K562 (cell line): ENCODE data around the gene MAP1LC3A. TPM values are rescaled to one million over a fixed set of nuclear protein-coding genes. Genes with fewer than 3 reads are reported as not detected.
A peak's percentile ranks its signal among the peaks of the same experiment; 100 is the strongest.

Experiments used
- ATAC-seq: fragments of 200-7000 bp; cut with Tn5 transposase; 3 replicates; pipeline ENCODE4 v1.9.1; 2020; ENCODE audit warnings: moderate library complexity
- BruUV-seq: library from RNA; stranded (reverse); fragments of 400-500 nt; replicated peaks from 2 replicates; lab custom pipeline; 2021; lab: Mats Ljungman, UMichigan
- CTCF ChIA-PET: fragments of 300-600 bp; formaldehyde crosslinking; extraction: SDS; loops from one replicate; lab custom pipeline; 2021; ENCODE audit warnings: low intra/inter-chr PET ratio; lab: Yijun Ruan, JAX
- POLR2A ChIA-PET: fragments of 300-600, 350-650 bp; sonication (Branson Sonifier 250); formaldehyde crosslinking; extraction: SDS; loops from one replicate; lab custom pipeline; 2021; ENCODE audit warnings: antibody characterized with exemption, inconsistent platforms; lab: Yijun Ruan, JAX
- DNase-seq, 4 experiments: peaks; one replicate each; pipeline versions ENCODE4 v3.0.0 to v3.0.0-alpha.2; 2011 to 2018; ENCODE audit warnings: low spot score in 3 of 4, mixed read lengths in 3 of 4; ENCODE audit errors: extremely low read depth in 1 of 4
- FAIRE-seq: peaks from 2 replicates; lab custom pipeline; 2011; peaks lifted over from hg19 to GRCh38; lab: Jason Lieb, UNC
- H2AFZ ChIP-seq: 2 replicates; pipeline ENCODE4 v1.6.0; 2011; ENCODE audit warnings: low read depth, low read length, control low read depth, inconsistent platforms
- H3K27ac ChIP-seq: fragments of 200-600 bp; 3 replicates; pipeline ENCODE4 v1.8.0; 2011; ENCODE audit warnings: low read depth, mild to moderate bottlenecking, control low read depth, inconsistent platforms, low read length, moderate library complexity, mixed read lengths; ENCODE audit errors: extremely low read depth
- H3K27me3 ChIP-seq, 2 experiments: fragments of 300-600 bp in 1 of 2; 2 replicates in 1 of 2; 3 replicates in 1 of 2; pipeline versions ENCODE4 v1.6.0 to v1.8.0; 2011; ENCODE audit warnings: inconsistent platforms in 2 of 2, low read length in 2 of 2, mild to moderate bottlenecking in 1 of 2, mixed read lengths in 1 of 2, moderate library complexity in 1 of 2; ENCODE audit not compliant: control insufficient read depth in 2 of 2, insufficient read depth in 2 of 2
- H3K36me3 ChIP-seq: fragments of 300-600 bp; 3 replicates; pipeline ENCODE4 v1.8.0; 2011; ENCODE audit warnings: mild to moderate bottlenecking, low read length, inconsistent platforms; ENCODE audit not compliant: control insufficient read depth, insufficient read depth
- H3K4me1 ChIP-seq, 2 experiments: fragments of 200-600 bp in 1 of 2; replicated peaks in 1 of 2; 2 replicates in 1 of 2; 3 replicates in 1 of 2; pipeline versions ENCODE4 v1.5.1 to v1.8.0; 2011; ENCODE audit warnings: inconsistent platforms in 2 of 2, low read length in 2 of 2, mild to moderate bottlenecking in 1 of 2, mixed read lengths in 1 of 2, moderate library complexity in 1 of 2; ENCODE audit not compliant: control insufficient read depth in 2 of 2, insufficient read depth in 2 of 2
- H3K4me2 ChIP-seq: 2 replicates; pipeline ENCODE4 v1.6.1; 2011; ENCODE audit warnings: low read length, control low read depth, inconsistent platforms, mixed read lengths; ENCODE audit not compliant: insufficient read depth
- H3K4me3 ChIP-seq: fragments of 200-600 bp; sonication (generic), shearing (Covaris generic); 2 replicates; pipeline ENCODE4 v1.5.1; 2016; ENCODE audit warnings: control low read depth, inconsistent platforms
- H3K79me2 ChIP-seq: fragments of 200-600 bp; 3 replicates; pipeline ENCODE4 v1.8.0; 2011; ENCODE audit warnings: low read length, inconsistent platforms; ENCODE audit not compliant: control insufficient read depth, insufficient read depth
- H3K9ac ChIP-seq, 2 experiments: 2 replicates each; pipeline versions ENCODE4 v1.6.0 to v1.6.1; 2011; ENCODE audit warnings: low read depth in 2 of 2, low read length in 2 of 2, control low read depth in 1 of 2, inconsistent platforms in 1 of 2, mild to moderate bottlenecking in 1 of 2, mixed read lengths in 1 of 2; ENCODE audit not compliant: insufficient read depth in 1 of 2
- H3K9me1 ChIP-seq: one replicate; pipeline ENCODE4 v1.6.0; 2011; ENCODE audit warnings: inconsistent platforms, mild to moderate bottlenecking, low read length, moderate library complexity; ENCODE audit not compliant: control insufficient read depth, insufficient read depth
- H3K9me3 ChIP-seq: replicated peaks from 2 replicates; pipeline ENCODE4 v1.5.1; 2011; ENCODE audit warnings: low read depth, low read length, inconsistent platforms; ENCODE audit not compliant: control insufficient read depth, insufficient read depth
- H4K20me1 ChIP-seq: replicated peaks from 2 replicates; pipeline ENCODE4 v1.6.1; 2011; ENCODE audit warnings: low read length, inconsistent platforms, mixed read lengths; ENCODE audit not compliant: control insufficient read depth, insufficient read depth
- CBX3 ChIP-seq, 2 experiments: IDR thresholded peaks; 1 replicate in 1 of 2; 2 replicates in 1 of 2; pipeline ENCODE4 v1.6.1; 2012; ENCODE audit warnings: inconsistent platforms in 2 of 2, low read length in 2 of 2, borderline replicate concordance in 1 of 2, control low read depth in 1 of 2
- CREBBP ChIP-seq: IDR thresholded peaks from one replicate; pipeline ENCODE4 v1.6.1; 2012; ENCODE audit warnings: low read depth, mild to moderate bottlenecking, control low read depth, inconsistent platforms, low read length
- GTF2E2 ChIP-seq: fragments of 200-800 bp; sonication (Bioruptor generic); IDR thresholded peaks from 2 replicates; pipeline ENCODE4 v1.6.1; 2016; ENCODE audit warnings: missing genetic modification characterization, missing compliant biosample characterization
- HDGF ChIP-seq: fragments of 450-650 bp; IDR thresholded peaks from 2 replicates; pipeline ENCODE4 v1.6.1; 2016
- HLTF ChIP-seq: fragments of 450-650 bp; IDR thresholded peaks from 2 replicates; pipeline ENCODE4 v1.6.1; 2016
- JUNB ChIP-seq: fragments of 450-650 bp; formaldehyde crosslinking; conservative IDR thresholded peaks from 2 replicates; pipeline ENCODE4 v1.4.0; 2020; ENCODE audit warnings: mild to moderate bottlenecking
- RBM39 ChIP-seq: fragments of 200-400 bp; formaldehyde crosslinking; optimal IDR thresholded peaks from 2 replicates; pipeline ENCODE3; 2018; ENCODE audit warnings: low read depth, low read length
- SAFB ChIP-seq: fragments of 200-400 bp; formaldehyde crosslinking; IDR thresholded peaks from 2 replicates; pipeline ENCODE4 v1.6.1; 2017; ENCODE audit warnings: low read depth, low read length, borderline replicate concordance
- ZFP36 ChIP-seq: fragments of 150-350 bp; IDR thresholded peaks from 2 replicates; pipeline ENCODE4 v1.6.1; 2018; ENCODE audit warnings: low read length, low read depth; ENCODE audit not compliant: partially characterized antibody
- ZNF212 ChIP-seq: fragments of 450-650 bp; formaldehyde crosslinking; IDR thresholded peaks from 2 replicates; pipeline ENCODE4 v1.4.0; 2020; ENCODE audit warnings: mild to moderate bottlenecking
- ZNF274 ChIP-seq: IDR thresholded peaks from 2 replicates; pipeline ENCODE4 v1.6.1; 2011; ENCODE audit warnings: low read depth, mild to moderate bottlenecking, low read length, moderate library complexity, borderline replicate concordance
- ZNF316 ChIP-seq: fragments of 450-650 bp; IDR thresholded peaks from 2 replicates; pipeline ENCODE4 v1.6.1; 2016
- WGBS: fragments of 100-300 bp; shearing (Covaris generic); methylation state at CpG from one replicate; pipeline ENCODE4 v1.1.6; 2016; ENCODE audit warnings: low coverage, mixed read lengths; ENCODE audit not compliant: insufficient coverage; ENCODE audit errors: missing lambda C conversion rate; 5-methylcytosine and 5-hydroxymethylcytosine counted together
- in situ Hi-C: fragments of 300-500 bp; cut with MboI; formaldehyde crosslinking; loops from 4 replicates; pipeline ENCODE4 v1.15.0; 2018; ENCODE audit warnings: inconsistent platforms, mixed read lengths
- intact Hi-C: fragments of 100-400 bp; cut with micrococcal nuclease; formaldehyde crosslinking; loops from 2 replicates; pipeline ENCODE4 v1.14.2; 2022
- polyA plus RNA-seq, 8 experiments: library from polyadenylated mRNA; depleted of rRNA in 4 of 8; stranded (reverse) in 5 of 8; unstranded in 3 of 8; fragments of >200 nt; fragmentation: Nextera tagmentation in 2 of 8; fragmentation: Illumina TruSeq in 1 of 8; extraction: Ambion mirVana in 2 of 8; extraction: Trizol in 1 of 8; gene quantifications; 2 replicates each; pipeline versions ENCODE4 v1.2.1 to v1.2.3, GENCODE V29; 2011 to 2014; ENCODE audit warnings: inconsistent platforms in 1 of 8, missing spikeins in 1 of 8
- total RNA-seq, 7 experiments: library from RNA; depleted of rRNA in 6 of 7; stranded (reverse); fragments of >200 nt in 6 of 7; fragmentation: Illumina TruSeq in 2 of 7; extraction: Trizol in 2 of 7; gene quantifications; 2 replicates each; pipeline versions ENCODE4 v1.2.1 to v1.2.3, GENCODE V29; 2011 to 2021; ENCODE audit warnings: low replicate concordance in 1 of 7
- TF ChIP-seq, protein P1 (sequence below): fragments of 450-650 bp; IDR thresholded peaks from 2 replicates; pipeline ENCODE4 v1.6.1; 2016
- TF ChIP-seq, protein P2 (sequence below): fragments of 250-450 bp; sonication (Bioruptor Pico); IDR thresholded peaks from 2 replicates; pipeline ENCODE4 v1.5.0; 2021; ENCODE audit warnings: mild to moderate bottlenecking, borderline replicate concordance

Gene MAP1LC3A
- total and polyA plus RNA-seq, 9 of the 15 experiments (the other 6 are each of a cell fraction or from before 2014, with no cell fraction given), result 0.27 to 0.38 TPM; not detected in 7

GRCh38 chr20:34569598-34569997 lies 11.1 kb downstream of the MAP1LC3A start:
- no peaks in the 10 kb centered on the region for H3K79me2 ChIP-seq
- H3K9me3 ChIP-seq, result no peaks in the 10 kb centered on the region
- CTCF ChIA-PET, result no interaction called here
- FAIRE-seq, result no peak
- no peaks in the 10 kb centered on the region for H3K9me1 ChIP-seq
- 80% methylated on average over 2 of the region's 2 CpGs for WGBS
- no TSS peak for BruUV-seq
- peaks cover 13% of the 10 kb centered on the region; the same call in 2 of the 3 replicates for H3K36me3 ChIP-seq
- no peak overlapping the region for H3K4me3 ChIP-seq
- H3K4me2 ChIP-seq, result no peak overlapping the region
- no peak for DNase-seq
- intact Hi-C loops, result no loop called here
- peaks cover 3% of the 10 kb centered on the region; the same call in 1 of the 2 replicates for H4K20me1 ChIP-seq
- ATAC-seq, result no peak
- no peak overlapping the region for H3K27ac ChIP-seq
- TF ChIP-seq JUNB, result no peak
- TF ChIP-seq, all 486 proteins: peak for 0
- H3K4me1 ChIP-seq, result peaks cover 0 to 15% of the 10 kb centered on the region in 2 experiments; a peak in 4 of 5 replicates
- in situ Hi-C loops, result no loop called here
- POLR2A ChIA-PET, result interaction anchor here (0.7 kb wide), 2 partner anchors 13 to 21 kb away, joined by 3 read pairs; no protein-coding TSS in a partner anchor
- H3K27me3 ChIP-seq, result no peaks in the 10 kb centered on the region
- H3K9ac ChIP-seq, result no peak overlapping the region
- H2AFZ ChIP-seq, result no peak overlapping the region

DNA sequence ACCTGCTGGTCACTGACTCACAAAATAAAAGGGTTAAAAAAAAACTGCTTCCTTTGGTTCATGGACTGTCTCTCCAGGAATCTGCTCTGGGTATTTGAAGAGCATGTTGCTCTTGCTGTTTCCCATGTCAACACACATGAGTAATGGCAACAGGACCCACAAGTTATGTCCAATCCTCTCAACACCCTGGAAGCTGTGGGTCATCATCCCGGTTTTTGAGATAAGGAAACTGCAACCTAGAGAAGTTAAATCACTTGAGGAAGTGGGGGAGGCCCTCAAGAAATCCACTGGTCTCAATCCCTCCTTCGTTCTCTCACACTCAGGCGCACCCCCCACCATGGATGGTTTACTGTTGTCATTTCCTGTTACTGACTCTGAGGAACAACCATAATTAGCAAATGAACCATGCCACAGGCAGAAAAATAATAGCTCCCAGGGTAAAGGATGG lies 12.4 kb downstream of the MAP1LC3A start:
- CTCF ChIA-PET, result no interaction called here
- DNase-seq, result peak in 2 of 4 experiments; percentile 51 to 73
- in situ Hi-C loops, result no loop called here
- TF ChIP-seq, protein P1, sequence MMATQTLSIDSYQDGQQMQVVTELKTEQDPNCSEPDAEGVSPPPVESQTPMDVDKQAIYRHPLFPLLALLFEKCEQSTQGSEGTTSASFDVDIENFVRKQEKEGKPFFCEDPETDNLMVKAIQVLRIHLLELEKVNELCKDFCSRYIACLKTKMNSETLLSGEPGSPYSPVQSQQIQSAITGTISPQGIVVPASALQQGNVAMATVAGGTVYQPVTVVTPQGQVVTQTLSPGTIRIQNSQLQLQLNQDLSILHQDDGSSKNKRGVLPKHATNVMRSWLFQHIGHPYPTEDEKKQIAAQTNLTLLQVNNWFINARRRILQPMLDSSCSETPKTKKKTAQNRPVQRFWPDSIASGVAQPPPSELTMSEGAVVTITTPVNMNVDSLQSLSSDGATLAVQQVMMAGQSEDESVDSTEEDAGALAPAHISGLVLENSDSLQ, result peak; percentile 90
- TF ChIP-seq ZNF316, result no peak
- TF ChIP-seq SAFB, result no peak
- no peak for TF ChIP-seq HLTF
- TF ChIP-seq ZFP36, result peak; percentile 49
- TF ChIP-seq ZNF212, result no peak
- TF ChIP-seq, protein P2, sequence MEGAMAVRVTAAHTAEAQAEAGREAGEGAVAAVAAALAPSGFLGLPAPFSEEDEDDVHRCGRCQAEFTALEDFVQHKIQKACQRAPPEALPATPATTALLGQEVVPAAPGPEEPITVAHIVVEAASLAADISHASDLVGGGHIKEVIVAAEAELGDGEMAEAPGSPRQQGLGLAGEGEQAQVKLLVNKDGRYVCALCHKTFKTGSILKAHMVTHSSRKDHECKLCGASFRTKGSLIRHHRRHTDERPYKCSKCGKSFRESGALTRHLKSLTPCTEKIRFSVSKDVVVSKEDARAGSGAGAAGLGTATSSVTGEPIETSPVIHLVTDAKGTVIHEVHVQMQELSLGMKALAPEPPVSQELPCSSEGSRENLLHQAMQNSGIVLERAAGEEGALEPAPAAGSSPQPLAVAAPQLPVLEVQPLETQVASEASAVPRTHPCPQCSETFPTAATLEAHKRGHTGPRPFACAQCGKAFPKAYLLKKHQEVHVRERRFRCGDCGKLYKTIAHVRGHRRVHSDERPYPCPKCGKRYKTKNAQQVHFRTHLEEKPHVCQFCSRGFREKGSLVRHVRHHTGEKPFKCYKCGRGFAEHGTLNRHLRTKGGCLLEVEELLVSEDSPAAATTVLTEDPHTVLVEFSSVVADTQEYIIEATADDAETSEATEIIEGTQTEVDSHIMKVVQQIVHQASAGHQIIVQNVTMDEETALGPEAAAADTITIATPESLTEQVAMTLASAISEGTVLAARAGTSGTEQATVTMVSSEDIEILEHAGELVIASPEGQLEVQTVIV (CRISPR knock-in tag), result no peak
- no peak for TF ChIP-seq ZNF274
- no peak for TF ChIP-seq HDGF
- TF ChIP-seq CBX3 (IDR thresholded peaks at IDR 0.05; ENCODE audit: borderline replicate concordance in 1 of 2, low read length in 2 of 2), result peak in 1 of 2 experiments; percentile 43; a peak in 1 of 3 replicates
- TF ChIP-seq GTF2E2 (tag), result 0 out of 2 replicates have a peak, but pooled peaks have one; percentile 27
- TF ChIP-seq RBM39, result no peak
- no peak for TF ChIP-seq CREBBP

More for the DNA sequence above, 12.4 kb downstream of the MAP1LC3A start:
- no peaks in the 10 kb centered on the region for H3K79me2 ChIP-seq
- no peak overlapping the region for H3K4me2 ChIP-seq
- FAIRE-seq (peak; percentile 90), ATAC-seq (peak; percentile 80)
- 10% methylated on average over 3 of the region's 3 CpGs for WGBS
- no peaks in the 10 kb centered on the region for H3K27me3 ChIP-seq
- POLR2A ChIA-PET, result interaction anchor here (0.5 to 1.0 kb wide), 5 partner anchors 8 to 111 kb away, joined by 3 to 4 read pairs (median 3); no protein-coding TSS in a partner anchor
- peaks cover 17% of the 10 kb centered on the region; the same call in 2 of the 3 replicates for H3K36me3 ChIP-seq
- no peaks in the 10 kb centered on the region for H3K9me1 ChIP-seq
- H3K4me1 ChIP-seq, result peaks cover 0 to 15% of the 10 kb centered on the region in 2 experiments; a peak in 4 of 5 replicates
- peak overlapping the region; percentile 50; the same call in 1 of the 3 replicates for H3K27ac ChIP-seq
- peaks cover 3% of the 10 kb centered on the region; the same call in 1 of the 2 replicates for H4K20me1 ChIP-seq
- H2AFZ ChIP-seq, result no peak overlapping the region
- BruUV-seq, result no TSS peak
- no peak overlapping the region for H3K9ac ChIP-seq
- no peaks in the 10 kb centered on the region for H3K9me3 ChIP-seq
- no peak overlapping the region for H3K4me3 ChIP-seq
- intact Hi-C loops, result no loop called here
